ENCODE measurements around the gene CAMK2A. TPM values are rescaled to one million over a fixed set of nuclear protein-coding genes. Genes with fewer than 3 reads are reported as not detected.
"Not testable (repeated sequence)": the region's sequence is repeated elsewhere in the genome, so short reads cannot be mapped to it uniquely, and the experiment has no call there.

CAMK2A gene
- total and polyA plus RNA-seq, 3 donors from 2014 or later, result 0.24 to 0.70 (median 0.25) TPM

DNA sequence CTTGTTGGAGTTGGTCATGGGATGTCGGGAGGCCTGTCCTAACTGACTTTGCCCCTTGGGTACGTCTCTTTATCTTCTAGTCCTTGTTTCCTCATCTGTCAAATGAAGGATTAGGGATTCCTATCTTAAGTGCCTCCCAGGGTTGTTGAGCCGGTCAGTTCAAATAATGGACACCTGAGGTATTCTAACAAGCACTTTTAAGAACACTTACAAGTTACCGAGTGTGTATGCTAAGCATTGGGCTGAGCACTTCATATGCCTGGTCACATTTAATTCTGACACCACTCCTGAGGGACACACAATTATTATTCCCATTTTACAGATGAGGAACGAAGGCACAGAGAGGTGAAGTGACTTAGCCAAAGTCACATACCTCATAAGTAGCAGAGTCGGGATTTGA, 37.1 kb downstream of the CAMK2A start:
- H3K9me3 ChIP-seq, result no peaks in the 10 kb centered on the region
- no peaks in the 10 kb centered on the region for H3K27me3 ChIP-seq
- DNase-seq, result no peak
- WGBS, 2 donors, result 93 to 95% methylated on average over 6 of the region's 6 CpGs
- H3K4me3 ChIP-seq, result no peak overlapping the region
- no peak overlapping the region for H3K27ac ChIP-seq
- no peaks in the 10 kb centered on the region for H3K4me1 ChIP-seq
- TF ChIP-seq POLR2A (IDR thresholded peaks at IDR 0.05), result no peak
- TF ChIP-seq, protein P1, sequence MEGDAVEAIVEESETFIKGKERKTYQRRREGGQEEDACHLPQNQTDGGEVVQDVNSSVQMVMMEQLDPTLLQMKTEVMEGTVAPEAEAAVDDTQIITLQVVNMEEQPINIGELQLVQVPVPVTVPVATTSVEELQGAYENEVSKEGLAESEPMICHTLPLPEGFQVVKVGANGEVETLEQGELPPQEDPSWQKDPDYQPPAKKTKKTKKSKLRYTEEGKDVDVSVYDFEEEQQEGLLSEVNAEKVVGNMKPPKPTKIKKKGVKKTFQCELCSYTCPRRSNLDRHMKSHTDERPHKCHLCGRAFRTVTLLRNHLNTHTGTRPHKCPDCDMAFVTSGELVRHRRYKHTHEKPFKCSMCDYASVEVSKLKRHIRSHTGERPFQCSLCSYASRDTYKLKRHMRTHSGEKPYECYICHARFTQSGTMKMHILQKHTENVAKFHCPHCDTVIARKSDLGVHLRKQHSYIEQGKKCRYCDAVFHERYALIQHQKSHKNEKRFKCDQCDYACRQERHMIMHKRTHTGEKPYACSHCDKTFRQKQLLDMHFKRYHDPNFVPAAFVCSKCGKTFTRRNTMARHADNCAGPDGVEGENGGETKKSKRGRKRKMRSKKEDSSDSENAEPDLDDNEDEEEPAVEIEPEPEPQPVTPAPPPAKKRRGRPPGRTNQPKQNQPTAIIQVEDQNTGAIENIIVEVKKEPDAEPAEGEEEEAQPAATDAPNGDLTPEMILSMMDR (IDR thresholded peaks at IDR 0.05), result no peak
- intact Hi-C loops (cut with DNase I; ENCODE audit: low total_unique reads), result no loop called here
- H3K36me3 ChIP-seq (ENCODE audit: low read depth, missing control alignments), result no peaks in the 10 kb centered on the region

DNA sequence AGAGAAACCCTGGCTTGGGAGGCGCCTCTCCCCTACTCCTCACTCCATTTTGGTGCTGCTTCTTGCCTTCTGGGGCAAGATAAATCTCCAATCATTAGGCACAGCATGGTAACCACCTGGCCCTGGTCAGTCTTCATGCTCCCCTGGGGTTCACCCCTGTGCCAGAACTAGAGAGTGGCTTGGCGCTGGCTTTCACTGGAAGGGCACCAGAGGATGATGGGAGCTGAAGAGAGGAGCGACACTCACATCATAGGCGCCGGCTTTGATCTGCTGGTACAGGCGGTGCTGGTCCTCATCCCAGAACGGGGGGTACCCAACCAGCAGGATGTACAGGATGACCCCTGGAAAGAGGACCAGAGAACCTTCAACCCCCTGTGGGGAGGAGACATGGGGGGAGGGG, 38.1 kb downstream of the CAMK2A start:
- no peaks in the 10 kb centered on the region for H3K4me1 ChIP-seq
- no peak overlapping the region for H3K27ac ChIP-seq
- no peak for TF ChIP-seq POLR2A (IDR thresholded peaks at IDR 0.05)
- TF ChIP-seq, protein P1 (IDR thresholded peaks at IDR 0.05), result no peak
- H3K9me3 ChIP-seq, result no peaks in the 10 kb centered on the region
- DNase-seq, result no peak
- H3K4me3 ChIP-seq, result no peak overlapping the region
- H3K27me3 ChIP-seq, result no peaks in the 10 kb centered on the region
- H3K36me3 ChIP-seq (ENCODE audit: low read depth, missing control alignments), result no peaks in the 10 kb centered on the region
- intact Hi-C loops (cut with DNase I; ENCODE audit: low total_unique reads), result no loop called here
- 91 to 93% methylated on average over 7 of the region's 7 CpGs for WGBS, 2 donors

DNA sequence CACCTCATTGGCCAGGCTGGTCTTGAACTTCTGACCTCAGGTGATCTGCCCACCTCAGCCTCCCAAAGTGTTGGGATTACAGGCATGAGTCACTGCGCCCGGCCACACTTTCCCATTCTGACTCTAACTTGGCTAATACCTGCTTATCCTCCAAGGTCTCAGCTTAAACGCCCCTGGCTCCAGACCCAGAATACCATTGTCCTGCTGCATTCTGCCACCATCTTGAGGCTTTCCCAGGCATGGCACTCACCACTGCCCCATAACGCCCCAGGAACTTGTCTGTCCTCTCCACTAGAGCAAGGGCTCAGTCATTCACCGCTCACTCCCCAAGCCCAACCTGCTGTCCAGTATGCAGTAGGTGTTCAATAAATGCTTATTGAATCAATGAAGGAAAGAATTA, 39.8 kb downstream of the CAMK2A start:
- Histone ChIP-seq H3K27me3 (no peaks in the 10 kb centered on the region), H3K36me3 (ENCODE audit: low read depth, missing control alignments) (no peaks in the 10 kb centered on the region), H3K4me3 (no peak overlapping the region), H3K27ac (no peak overlapping the region), H3K4me1 (peaks cover 5% of the 10 kb centered on the region), H3K9me3 (no peaks in the 10 kb centered on the region)
- 93 to 96% methylated on average over 5 of the region's 5 CpGs for WGBS, 2 donors
- intact Hi-C loops (cut with DNase I; ENCODE audit: low total_unique reads), result no loop called here
- TF ChIP-seq POLR2A (IDR thresholded peaks at IDR 0.05), result no peak
- TF ChIP-seq, protein P1 (IDR thresholded peaks at IDR 0.05), result no peak
- no peak for DNase-seq

GRCh38 chr5:150248946-150249345, 40.6 kb downstream of the CAMK2A start:
- no peak for TF ChIP-seq POLR2A (IDR thresholded peaks at IDR 0.05)
- TF ChIP-seq, protein P1 (IDR thresholded peaks at IDR 0.05), result no peak
- Histone ChIP-seq H3K36me3 (ENCODE audit: low read depth, missing control alignments) (no peaks in the 10 kb centered on the region), H3K4me3 (no peak overlapping the region), H3K9me3 (no peaks in the 10 kb centered on the region), H3K4me1 (peaks cover 5% of the 10 kb centered on the region), H3K27ac (no peak overlapping the region), H3K27me3 (no peaks in the 10 kb centered on the region)
- intact Hi-C loops (cut with DNase I; ENCODE audit: low total_unique reads), result no loop called here
- 100% methylated on average over 3 of the region's 3 CpGs; no CpG with 5 or more reads in 1 of the 2 donors for whole genome bisulfite sequencing, 2 donors
- DNase-seq, result no peak

DNA sequence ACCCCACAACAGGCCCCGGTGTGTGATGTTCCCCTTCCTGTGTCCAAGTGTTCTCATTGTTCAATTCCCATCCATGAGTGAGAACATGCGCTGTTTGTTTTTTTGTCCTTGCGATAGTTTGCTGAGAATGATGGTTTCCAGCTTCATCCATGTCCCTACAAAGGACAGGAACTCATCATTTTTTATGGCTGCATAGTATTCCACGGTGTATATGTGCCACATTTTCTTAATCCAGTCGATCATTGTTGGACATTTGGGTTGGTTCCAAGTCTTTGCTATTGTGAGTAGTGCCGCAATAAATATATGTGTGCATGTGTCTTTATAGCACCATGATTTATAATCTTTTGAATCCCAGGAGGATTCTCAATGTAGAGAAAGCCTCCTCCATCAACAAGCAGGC, 41.1 kb downstream of the CAMK2A start:
- DNase-seq; H3K27ac ChIP-seq; H3K27me3 ChIP-seq; H3K4me1 ChIP-seq; H3K4me3 ChIP-seq; H3K9me3 ChIP-seq; H3K36me3 ChIP-seq (ENCODE audit: low read depth, missing control alignments); intact Hi-C loops (cut with DNase I; ENCODE audit: low total_unique reads): not testable (repeated sequence)
- 91 to 93% methylated on average over 5 to 6 of the region's 6 CpGs for WGBS, 2 donors

Measured in testis (tissue), 3 donors.